Effector memory CD4-positive, alpha-beta T cell (primary cell): ENCODE measurements around the gene CPB1.

ENCODE experiments used
- DNase-seq, 3 donors: peaks; one replicate each; pipeline ENCODE4 v3.0.0-alpha.2; 2020
- H3K27ac ChIP-seq: 2 replicates; pipeline ENCODE4 v1.7.0; 2013; ENCODE audit warnings: mild to moderate bottlenecking, low read length, moderate library complexity; ENCODE audit not compliant: insufficient read depth, poor library complexity, severe bottlenecking
- H3K27me3 ChIP-seq: replicated peaks from 2 replicates; pipeline ENCODE4 v1.7.0; 2013; ENCODE audit warnings: mild to moderate bottlenecking, low read length; ENCODE audit not compliant: insufficient read depth, control insufficient read depth, poor library complexity, severe bottlenecking
- H3K36me3 ChIP-seq: 2 replicates; pipeline ENCODE4 v1.7.0; 2013; ENCODE audit warnings: mild to moderate bottlenecking, low read length, moderate library complexity; ENCODE audit not compliant: control insufficient read depth, insufficient read depth
- H3K4me1 ChIP-seq: 2 replicates; pipeline ENCODE4 v1.7.0; 2013; ENCODE audit warnings: low read length, mild to moderate bottlenecking; ENCODE audit not compliant: control insufficient read depth, insufficient read depth, poor library complexity, severe bottlenecking
- H3K4me3 ChIP-seq: 2 replicates; pipeline ENCODE4 v1.7.0; 2013; ENCODE audit warnings: low read length, low read depth, mild to moderate bottlenecking; ENCODE audit not compliant: insufficient read depth, poor library complexity, severe bottlenecking
- H3K9me3 ChIP-seq: 2 replicates; pipeline ENCODE4 v1.7.0; 2013; ENCODE audit warnings: mild to moderate bottlenecking, low read length, moderate library complexity; ENCODE audit not compliant: control insufficient read depth

Gene CPB1

DNA sequence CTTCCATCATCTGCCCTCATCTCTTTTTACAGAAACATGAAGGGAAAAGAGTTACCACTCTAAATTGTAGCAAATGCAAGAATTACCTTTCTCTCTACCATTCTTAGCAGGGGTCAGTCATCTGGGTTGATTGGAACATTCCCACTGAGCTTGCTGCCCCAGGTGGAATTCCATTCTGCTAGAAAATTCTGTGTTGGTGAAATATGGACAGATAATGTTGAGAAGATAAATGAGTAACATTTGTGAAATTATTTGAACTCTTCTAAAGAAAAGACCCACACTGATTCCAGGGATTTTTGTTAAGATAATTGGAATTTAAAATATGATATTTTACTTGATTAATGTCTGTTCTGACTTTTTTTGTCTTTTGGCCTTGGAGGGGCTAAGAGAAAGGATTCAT lies 26.4 kb downstream of the CPB1 start:
- DNase-seq = no peak
- Histone ChIP-seq H3K4me3 (no peak overlapping the region), H3K36me3 (no peaks in the 10 kb centered on the region), H3K9me3 (no peaks in the 10 kb centered on the region), H3K4me1 (no peaks in the 10 kb centered on the region), H3K27me3 (no peaks in the 10 kb centered on the region), H3K27ac (no peak overlapping the region)

DNA sequence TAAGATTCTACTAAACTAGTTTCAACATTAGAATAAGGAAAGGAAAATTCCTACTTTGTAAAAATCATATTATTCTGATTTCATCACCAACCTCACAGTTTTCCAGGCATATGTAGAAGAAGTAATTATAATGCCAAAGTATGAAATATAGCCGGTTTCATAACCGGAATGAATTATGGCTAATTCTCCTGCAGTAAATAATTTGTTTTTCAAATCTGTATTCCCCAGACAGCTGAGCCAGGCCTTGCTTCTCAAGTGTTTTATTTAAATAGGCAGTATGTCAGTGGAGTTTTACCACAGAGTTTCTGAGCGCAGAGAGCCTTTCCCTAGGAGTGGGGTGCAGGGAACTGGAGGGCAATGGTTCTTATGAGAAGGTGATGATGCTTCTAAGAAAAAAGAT lies 28.8 kb downstream of the CPB1 start:
- no peaks in the 10 kb centered on the region for H3K4me1 ChIP-seq
- no peaks in the 10 kb centered on the region for H3K36me3 ChIP-seq
- no peaks in the 10 kb centered on the region for H3K27me3 ChIP-seq
- no peak overlapping the region for H3K4me3 ChIP-seq
- DNase-seq = no peak
- no peaks in the 10 kb centered on the region for H3K9me3 ChIP-seq
- H3K27ac ChIP-seq = no peak overlapping the region

DNA sequence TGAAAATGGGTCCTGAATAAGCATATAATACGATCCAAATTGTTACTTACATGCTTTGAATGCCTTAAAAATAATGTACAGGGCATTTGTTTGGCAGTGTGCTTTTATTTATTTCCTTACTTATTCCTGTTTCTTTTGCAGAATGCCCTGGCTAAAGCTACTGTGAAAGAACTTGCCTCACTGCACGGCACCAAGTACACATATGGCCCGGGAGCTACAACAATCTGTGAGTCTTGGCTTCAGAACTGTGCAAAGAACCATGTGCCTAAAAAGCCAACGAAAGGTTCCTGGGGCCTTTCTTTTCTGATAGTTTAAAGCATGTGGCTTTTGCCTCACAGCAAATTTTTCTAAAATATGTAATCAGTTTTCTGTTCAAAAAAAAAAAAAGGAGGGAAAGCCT lies 29.7 kb downstream of the CPB1 start:
- H3K27ac ChIP-seq = no peak overlapping the region
- no peaks in the 10 kb centered on the region for H3K4me1 ChIP-seq

DNA sequence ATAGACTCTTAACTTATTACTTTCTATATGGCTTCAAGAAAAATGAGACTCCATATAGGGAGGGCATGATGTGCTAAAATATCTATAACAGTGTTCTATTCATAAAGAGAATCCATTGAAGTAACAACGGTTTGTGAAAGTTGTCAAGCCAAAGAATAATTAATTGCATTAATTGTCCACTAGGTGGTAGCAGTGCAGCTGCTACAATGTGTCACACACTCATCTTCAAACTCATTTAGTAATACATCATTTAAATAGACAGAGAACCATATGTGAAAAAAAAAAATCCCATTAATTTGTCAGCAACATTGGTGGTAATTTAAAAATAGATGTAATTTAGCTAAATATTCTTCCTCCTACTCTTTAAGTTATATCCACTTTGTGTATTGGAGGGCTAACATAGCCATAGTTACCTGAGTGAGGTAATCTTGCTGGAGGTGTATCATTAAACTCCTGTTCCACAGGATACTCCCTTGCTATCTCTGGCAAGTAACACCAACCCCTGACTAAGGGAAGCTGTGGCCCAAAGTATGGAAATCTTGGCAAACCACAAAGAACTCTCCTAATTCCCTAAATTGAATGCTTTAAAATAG lies 33.8 kb downstream of the CPB1 start:
- DNase-seq = no peak

More for the DNA sequence above, 29.7 kb downstream of the CPB1 start:
- no peak for DNase-seq
- Histone ChIP-seq H3K27me3 (no peaks in the 10 kb centered on the region), H3K4me3 (no peak overlapping the region), H3K36me3 (no peaks in the 10 kb centered on the region), H3K9me3 (no peaks in the 10 kb centered on the region)

DNA sequence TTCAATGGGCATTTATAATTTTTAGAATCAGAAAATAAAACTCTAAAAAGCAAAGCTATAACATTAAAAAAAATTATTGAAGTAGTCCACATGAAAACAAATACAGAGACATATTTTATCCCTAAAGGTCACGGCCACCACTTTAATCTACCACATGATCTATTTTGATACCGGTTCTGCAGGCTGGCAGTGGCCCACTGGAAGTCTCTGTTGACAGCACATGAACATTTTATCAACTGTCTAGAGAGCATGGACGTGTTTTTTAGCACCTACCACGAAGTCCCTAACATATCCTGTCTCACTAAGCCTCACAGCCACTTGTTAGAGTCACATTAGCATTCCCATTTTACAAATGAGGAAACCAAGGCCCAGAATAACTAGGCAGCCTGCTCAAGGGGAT lies 35.7 kb downstream of the CPB1 start:
- Histone ChIP-seq H3K27ac (no peak overlapping the region), H3K27me3 (peaks cover 3% of the 10 kb centered on the region), H3K36me3 (no peaks in the 10 kb centered on the region), H3K9me3 (no peaks in the 10 kb centered on the region), H3K4me3 (no peak overlapping the region), H3K4me1 (no peaks in the 10 kb centered on the region)
- DNase-seq = no peak

More for the DNA sequence above, 33.8 kb downstream of the CPB1 start:
- Histone ChIP-seq H3K4me1 (no peaks in the 10 kb centered on the region), H3K36me3 (no peaks in the 10 kb centered on the region), H3K4me3 (no peak overlapping the region), H3K27me3 (peaks cover 3% of the 10 kb centered on the region), H3K27ac (no peak overlapping the region), H3K9me3 (no peaks in the 10 kb centered on the region)

DNA sequence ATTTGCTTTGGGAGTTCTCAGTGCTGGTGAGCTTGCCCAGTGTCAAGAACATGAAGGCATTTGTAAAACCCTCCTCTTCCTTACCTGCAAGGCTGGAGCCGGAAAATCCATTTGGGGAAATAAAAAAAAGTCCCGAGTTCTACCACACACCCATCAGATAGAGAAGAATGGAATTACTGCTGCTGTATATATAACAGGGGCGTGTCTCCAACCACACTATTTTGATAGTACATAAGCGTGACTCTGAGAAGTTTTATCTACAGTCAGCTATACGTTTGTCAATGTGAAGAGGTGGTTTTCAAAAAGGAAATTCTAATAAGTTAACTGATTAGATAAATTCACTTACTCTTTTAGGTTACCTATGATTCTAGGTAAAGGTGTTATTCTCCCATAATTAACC lies 36.2 kb downstream of the CPB1 start:
- no peaks in the 10 kb centered on the region for H3K36me3 ChIP-seq
- H3K4me1 ChIP-seq = no peaks in the 10 kb centered on the region
- H3K9me3 ChIP-seq = no peaks in the 10 kb centered on the region
- no peak overlapping the region for H3K27ac ChIP-seq
- no peak for DNase-seq
- H3K27me3 ChIP-seq = peaks cover 3% of the 10 kb centered on the region
- H3K4me3 ChIP-seq = no peak overlapping the region

DNA sequence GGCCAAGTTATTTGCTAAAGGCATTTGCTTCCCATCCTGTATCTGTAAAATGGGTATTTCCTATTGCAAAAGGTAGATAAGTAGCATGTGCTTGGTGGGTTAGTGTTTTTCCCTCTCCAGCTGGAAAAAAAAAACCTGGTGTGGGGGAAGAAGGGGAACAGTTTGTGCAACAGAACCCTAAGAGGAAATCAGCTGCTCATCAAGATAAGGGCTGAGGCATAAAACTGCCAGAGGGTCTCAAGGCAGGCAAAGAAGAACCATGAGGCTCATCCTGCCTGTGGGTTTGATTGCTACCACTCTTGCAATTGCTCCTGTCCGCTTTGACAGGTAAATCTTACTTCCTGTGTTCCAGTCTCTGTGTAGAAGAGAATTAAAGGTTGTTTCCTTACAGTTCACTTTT lies 37.4 kb downstream of the CPB1 start, which contains the start of gene CPA3:
Gene CPA3 (plus strand): TSS at position 248 of the 400 bp plus-strand sequence. CDS start 12 bp downstream, at position 260.
- no peak for DNase-seq
- H3K9me3 ChIP-seq = no peaks in the 10 kb centered on the region
- H3K4me3 ChIP-seq = no peak within 1 kb of the TSS
- H3K36me3 ChIP-seq = no peaks in the 10 kb centered on the region
- H3K27me3 ChIP-seq = peaks cover 3% of the 10 kb centered on the region
- H3K27ac ChIP-seq = no peak within 1 kb of the TSS
- H3K4me1 ChIP-seq = no peaks in the 10 kb centered on the region

DNA sequence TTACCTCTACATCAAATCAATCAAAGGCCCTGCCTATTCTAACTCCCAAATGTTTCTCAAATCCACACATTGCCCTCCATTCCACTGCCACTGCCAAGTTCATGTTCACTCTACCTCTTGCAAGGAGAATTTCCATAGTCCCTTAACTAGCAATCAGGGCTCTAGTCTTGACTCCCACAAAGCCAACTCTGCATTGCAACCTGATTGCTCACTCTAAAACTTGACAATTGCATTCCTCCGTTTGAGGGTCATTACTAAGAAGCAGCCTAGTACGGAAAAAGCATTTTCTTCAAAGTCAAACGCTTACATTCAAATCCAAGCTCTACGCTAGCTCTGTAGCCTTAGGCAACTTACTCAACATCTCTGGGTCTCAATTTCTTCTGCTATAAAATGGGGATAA lies 38.6 kb downstream of the CPB1 start:
- Histone ChIP-seq H3K36me3 (no peaks in the 10 kb centered on the region), H3K27me3 (peaks cover 3% of the 10 kb centered on the region), H3K4me3 (no peak overlapping the region), H3K4me1 (no peaks in the 10 kb centered on the region), H3K9me3 (no peaks in the 10 kb centered on the region), H3K27ac (no peak overlapping the region)
- DNase-seq = no peak

DNA sequence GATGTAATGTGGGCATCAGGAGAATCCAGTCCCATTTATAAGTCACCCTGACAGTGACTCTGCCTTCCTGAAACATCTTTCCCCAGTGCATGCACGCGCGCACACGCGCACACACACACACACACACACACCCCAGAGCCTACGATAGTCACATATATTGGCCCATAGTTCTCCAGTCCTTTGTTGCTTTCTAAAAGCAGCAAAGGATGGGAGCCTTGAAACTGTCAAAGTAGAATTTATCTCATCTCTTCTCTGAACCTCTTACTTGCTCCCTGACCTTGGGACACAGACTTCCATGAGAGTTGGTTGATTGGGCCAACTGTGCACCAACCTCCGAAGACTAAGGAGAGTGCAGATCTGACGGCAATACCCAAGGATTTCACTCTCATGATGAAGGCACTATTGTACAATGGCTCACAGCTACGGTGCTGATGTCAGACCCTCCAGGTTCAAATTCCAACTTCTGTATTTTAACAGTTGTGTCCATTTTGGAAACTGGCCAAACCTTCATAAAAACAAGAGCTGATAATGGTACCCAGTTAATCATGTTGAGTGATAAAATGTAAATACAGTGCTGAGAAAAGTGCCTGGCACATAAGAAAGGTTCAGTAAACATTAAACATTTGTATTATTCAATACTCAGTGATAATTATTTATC lies 45.8 kb downstream of the CPB1 start:
- no peak for DNase-seq
- Histone ChIP-seq H3K4me3 (no peak overlapping the region), H3K4me1 (no peaks in the 10 kb centered on the region), H3K27ac (no peak overlapping the region), H3K36me3 (no peaks in the 10 kb centered on the region), H3K9me3 (no peaks in the 10 kb centered on the region), H3K27me3 (no peaks in the 10 kb centered on the region)

DNA sequence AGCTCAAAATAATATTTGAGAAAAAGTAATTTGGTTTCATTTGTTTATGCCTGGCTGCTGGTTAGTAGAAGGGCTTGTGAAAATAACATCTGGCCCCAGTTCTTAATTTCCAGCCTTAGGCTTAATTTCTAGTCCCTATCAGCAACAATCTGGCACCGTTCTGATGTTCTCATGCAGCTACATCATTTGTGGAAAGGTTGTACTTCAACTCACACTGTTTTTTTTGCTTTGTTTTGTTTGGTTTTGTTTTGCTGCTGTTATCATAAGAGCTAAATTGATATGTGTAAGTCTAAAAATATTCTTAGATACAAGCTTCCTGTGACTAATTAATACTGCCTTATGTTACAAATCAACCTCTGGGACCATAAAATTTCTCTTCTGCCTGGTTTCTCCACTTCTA lies 46.4 kb downstream of the CPB1 start:
- Histone ChIP-seq H3K9me3 (no peaks in the 10 kb centered on the region), H3K27me3 (no peaks in the 10 kb centered on the region)
- DNase-seq = no peak

More for the DNA sequence above, 46.4 kb downstream of the CPB1 start:
- Histone ChIP-seq H3K4me1 (no peaks in the 10 kb centered on the region), H3K27ac (no peak overlapping the region), H3K4me3 (no peak overlapping the region), H3K36me3 (no peaks in the 10 kb centered on the region)
